ENCODE data around the gene MARCKSL1.

GRCh38 chr1:32353431-32353830 lies 17.4 kb upstream of the MARCKSL1 start:
- TF ChIP-seq, protein P1, sequence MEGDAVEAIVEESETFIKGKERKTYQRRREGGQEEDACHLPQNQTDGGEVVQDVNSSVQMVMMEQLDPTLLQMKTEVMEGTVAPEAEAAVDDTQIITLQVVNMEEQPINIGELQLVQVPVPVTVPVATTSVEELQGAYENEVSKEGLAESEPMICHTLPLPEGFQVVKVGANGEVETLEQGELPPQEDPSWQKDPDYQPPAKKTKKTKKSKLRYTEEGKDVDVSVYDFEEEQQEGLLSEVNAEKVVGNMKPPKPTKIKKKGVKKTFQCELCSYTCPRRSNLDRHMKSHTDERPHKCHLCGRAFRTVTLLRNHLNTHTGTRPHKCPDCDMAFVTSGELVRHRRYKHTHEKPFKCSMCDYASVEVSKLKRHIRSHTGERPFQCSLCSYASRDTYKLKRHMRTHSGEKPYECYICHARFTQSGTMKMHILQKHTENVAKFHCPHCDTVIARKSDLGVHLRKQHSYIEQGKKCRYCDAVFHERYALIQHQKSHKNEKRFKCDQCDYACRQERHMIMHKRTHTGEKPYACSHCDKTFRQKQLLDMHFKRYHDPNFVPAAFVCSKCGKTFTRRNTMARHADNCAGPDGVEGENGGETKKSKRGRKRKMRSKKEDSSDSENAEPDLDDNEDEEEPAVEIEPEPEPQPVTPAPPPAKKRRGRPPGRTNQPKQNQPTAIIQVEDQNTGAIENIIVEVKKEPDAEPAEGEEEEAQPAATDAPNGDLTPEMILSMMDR (IDR thresholded peaks at IDR 0.05), result no peak
- TF ChIP-seq POLR2A (IDR thresholded peaks at IDR 0.05), result no peak

All from esophagus squamous epithelium (tissue), 4 donors.